CD4-positive, alpha-beta T cell (primary cell): ENCODE data around the gene ATL1. TPM values are rescaled to one million over a fixed set of nuclear protein-coding genes. Genes with fewer than 3 reads are reported as not detected.
A peak's percentile ranks its signal among the peaks of the same experiment; 100 is the strongest.

Experiments
- ATAC-seq: fragments of 200-7000 bp; cut with Tn5 transposase; one replicate; pipeline ENCODE4 v1.10.0; 2022; ENCODE audit warnings: mild to moderate bottlenecking; ENCODE audit not compliant: poor library complexity
- CTCF ChIA-PET: fragments of 350-600 bp; sonication (Branson Sonifier 250); formaldehyde crosslinking; loops from one replicate; lab custom pipeline; 2021; ENCODE audit warnings: antibody characterized with exemption, inconsistent platforms; lab: Charles Lee
- POLR2A ChIA-PET: fragments of 350-600 bp; sonication (Branson Sonifier 250); formaldehyde crosslinking; loops from one replicate; lab custom pipeline; 2021; ENCODE audit warnings: antibody characterized with exemption, inconsistent platforms; lab: Charles Lee
- DNase-seq, 14 experiments: peaks; one replicate each; pipeline ENCODE4 v3.0.0-alpha.2; 2013 to 2020; ENCODE audit warnings: mixed read lengths in 2 of 14
- H3K27ac ChIP-seq, 2 donors: one replicate each; pipeline versions ENCODE4 v1.5.1 to v1.7.0; 2013; ENCODE audit warnings: low read length in 2 of 2, low read depth in 1 of 2, mild to moderate bottlenecking in 1 of 2
- H3K27me3 ChIP-seq, 2 experiments: 1 replicate in 1 of 2; 2 replicates in 1 of 2; pipeline versions ENCODE4 v1.6.1 to v1.7.0; 2013; ENCODE audit warnings: low read length in 2 of 2, control low read depth in 1 of 2, mild to moderate bottlenecking in 1 of 2, moderate library complexity in 1 of 2; ENCODE audit not compliant: insufficient read depth in 2 of 2, control insufficient read depth in 1 of 2
- H3K36me3 ChIP-seq: one replicate; pipeline ENCODE4 v1.6.1; 2013; ENCODE audit warnings: low read length, control low read depth; ENCODE audit not compliant: insufficient read depth
- H3K4me1 ChIP-seq: one replicate; pipeline ENCODE4 v1.6.1; 2013; ENCODE audit warnings: low read length, control low read depth; ENCODE audit not compliant: insufficient read depth
- H3K4me3 ChIP-seq: one replicate; pipeline ENCODE4 v1.5.1; 2013; ENCODE audit warnings: mild to moderate bottlenecking, low read length, moderate library complexity
- H3K9me3 ChIP-seq, 2 experiments: 1 replicate in 1 of 2; 2 replicates in 1 of 2; pipeline versions ENCODE4 v1.6.1 to v1.7.0; 2013; ENCODE audit warnings: low read length in 2 of 2, mild to moderate bottlenecking in 2 of 2, control low read depth in 1 of 2, moderate library complexity in 1 of 2; ENCODE audit not compliant: control insufficient read depth in 1 of 2, insufficient read depth in 1 of 2
- H3K27ac Mint-ChIP-seq: one replicate; pipeline ENCODE4 v1.8.0; 2020; ENCODE audit warnings: mixed read lengths
- H3K27me3 Mint-ChIP-seq: one replicate; pipeline ENCODE4 v1.8.0; 2021; ENCODE audit warnings: mixed read lengths
- H3K36me3 Mint-ChIP-seq: one replicate; pipeline ENCODE4 v1.8.0; 2021; ENCODE audit warnings: low read depth, mixed read lengths
- H3K4me1 Mint-ChIP-seq: one replicate; pipeline ENCODE4 v1.8.0; 2021; ENCODE audit warnings: low read depth, mixed read lengths
- H3K4me3 Mint-ChIP-seq: one replicate; pipeline ENCODE4 v1.8.0; 2020; ENCODE audit warnings: mild to moderate bottlenecking, mixed read lengths
- H3K9me3 Mint-ChIP-seq: one replicate; pipeline ENCODE4 v1.8.0; 2020; ENCODE audit warnings: mixed read lengths
- CTCF ChIP-seq: fragments of 200-600 bp; IDR thresholded peaks from one replicate; pipeline ENCODE4 v1.8.0; 2022; ENCODE audit warnings: antibody characterized with exemption, mild to moderate bottlenecking
- intact Hi-C, 2 experiments: fragments of 100-400 bp; cut with DNase I in 1 of 2; cut with micrococcal nuclease in 1 of 2; formaldehyde crosslinking; loops; one replicate each; pipeline versions ENCODE4 v1.15.1 to v1.9.0; 2023 to 2025; cut with DNase I, micrococcal nuclease
- total RNA-seq, 174 experiments: library from RNA in 2 of 174; stranded (reverse) in 2 of 174; gene quantifications; one replicate each; pipeline ENCODE4 v1.2.3 and lab custom pipeline; 2021 to 2026

ATL1 gene
- total RNA-seq, 2 experiments from 2014 or later: 1.2 TPM

- intact Hi-C loops: loop anchor here in 1 of 2 experiments (5.0 kb wide), 1 partner anchor 161 kb away; no protein-coding TSS in a partner anchor
- H3K27ac ChIP-seq: no peak overlapping the region
- Mint-ChIP-seq H3K36me3 (no peaks in the 10 kb centered on the region), H3K27me3 (no peaks in the 10 kb centered on the region), H3K4me1 (no peaks in the 10 kb centered on the region), H3K4me3 (no peak overlapping the region), H3K27ac (no peak overlapping the region), H3K9me3 (no peaks in the 10 kb centered on the region)
- ATAC-seq (no peak), DNase-seq (no peak)
- no peak for TF ChIP-seq CTCF
- H3K36me3 ChIP-seq: no peaks in the 10 kb centered on the region
- no peaks in the 10 kb centered on the region for H3K27me3 ChIP-seq
- no peaks in the 10 kb centered on the region for H3K9me3 ChIP-seq
- H3K4me1 ChIP-seq: no peaks in the 10 kb centered on the region
- POLR2A ChIA-PET: no interaction called here
- no peak overlapping the region for H3K4me3 ChIP-seq
- CTCF ChIA-PET: no interaction called here
These were observed 56.3 kb downstream of the ATL1 start for GRCh38 chr14:50616275-50616674.

- H3K4me3 ChIP-seq: no peak overlapping the region
- H3K27me3 ChIP-seq: no peaks in the 10 kb centered on the region
- intact Hi-C loops: loop anchor here in 1 of 2 experiments (5.0 kb wide), 1 partner anchor 158 kb away; no protein-coding TSS in a partner anchor
- H3K36me3 ChIP-seq: no peaks in the 10 kb centered on the region
- H3K27ac Mint-ChIP-seq: no peak overlapping the region
- H3K4me1 Mint-ChIP-seq: no peaks in the 10 kb centered on the region
- ATAC-seq (no peak), DNase-seq (peak in 3 of 14 experiments; percentile 26 to 33 (median 32))
- H3K27me3 Mint-ChIP-seq: no peaks in the 10 kb centered on the region
- no peaks in the 10 kb centered on the region for H3K9me3 ChIP-seq
- ChIA-PET POLR2A (no interaction called here), CTCF (no interaction called here)
- TF ChIP-seq CTCF: peak; percentile 26
- no peaks in the 10 kb centered on the region for H3K36me3 Mint-ChIP-seq
- no peak overlapping the region for H3K4me3 Mint-ChIP-seq
- no peak overlapping the region for H3K27ac ChIP-seq
- no peaks in the 10 kb centered on the region for H3K4me1 ChIP-seq
- H3K9me3 Mint-ChIP-seq: no peaks in the 10 kb centered on the region
These were observed 59.7 kb downstream of the ATL1 start for GRCh38 chr14:50619569-50620141.

- no peaks in the 10 kb centered on the region for H3K36me3 Mint-ChIP-seq
- Histone ChIP-seq H3K4me3 (no peak overlapping the region), H3K4me1 (no peaks in the 10 kb centered on the region), H3K27me3 (no peaks in the 10 kb centered on the region), H3K36me3 (no peaks in the 10 kb centered on the region), H3K27ac (no peak overlapping the region), H3K9me3 (no peaks in the 10 kb centered on the region)
- H3K4me1 Mint-ChIP-seq: no peaks in the 10 kb centered on the region
- H3K9me3 Mint-ChIP-seq: no peaks in the 10 kb centered on the region
- no peak overlapping the region for H3K4me3 Mint-ChIP-seq
- intact Hi-C loops: no loop called here
- H3K27ac Mint-ChIP-seq: no peak overlapping the region
- ATAC-seq: no peak
- ChIA-PET POLR2A (no interaction called here), CTCF (no interaction called here)
- no peak for TF ChIP-seq CTCF
- no peak for DNase-seq
- H3K27me3 Mint-ChIP-seq: no peaks in the 10 kb centered on the region
These were observed 60.4 kb downstream of the ATL1 start for GRCh38 chr14:50620341-50620740.
